Measurements from ENCODE around the gene DIP2B.

The DIP2B gene

GRCh38 chr12:50778663-50779590, 274.1 kb downstream of the DIP2B start:
- no peak for DNase-seq

GRCh38 chr12:50780013-50780412, 275.2 kb downstream of the DIP2B start:
- no peak for DNase-seq

- DNase-seq, result no peak
Measured at GRCh38 chr12:50784501-50784900, 279.7 kb downstream of the DIP2B start.

GRCh38 chr12:50785406-50786001, 280.7 kb downstream of the DIP2B start:
- DNase-seq, result no peak

- DNase-seq, result no peak
Measured at GRCh38 chr12:50786498-50787231, 281.9 kb downstream of the DIP2B start.

GRCh38 chr12:50787618-50788017, 282.8 kb downstream of the DIP2B start:
- DNase-seq, result no peak

GRCh38 chr12:50788561-50788960, 283.8 kb downstream of the DIP2B start:
- DNase-seq, result no peak

- no peak for DNase-seq
Measured at GRCh38 chr12:50790081-50790480, 285.3 kb downstream of the DIP2B start.
